Activated CD8-positive, alpha-beta memory T cell treated with anti-CD3 and anti-CD28 coated beads, Interleukin-2, amount 50 U/mL, for 24 hours (primary cell): Measurements from ENCODE around the gene NT5C3A.
"Not testable (repeated sequence)": the region's sequence is repeated elsewhere in the genome, so short reads cannot be mapped to it uniquely, and the experiment has no call there.

ENCODE experiments used
- DNase-seq: peaks from one replicate; pipeline ENCODE4 v3.0.0-alpha.2; 2020; ENCODE audit errors: extremely low read depth

Gene NT5C3A

GRCh38 chr7:32979902-32980301, 82.7 kb downstream of the NT5C3A start:
- not testable (repeated sequence) for DNase-seq

- not testable (repeated sequence) for DNase-seq
Observed at GRCh38 chr7:32979246-32979645, 83.3 kb downstream of the NT5C3A start.

DNA sequence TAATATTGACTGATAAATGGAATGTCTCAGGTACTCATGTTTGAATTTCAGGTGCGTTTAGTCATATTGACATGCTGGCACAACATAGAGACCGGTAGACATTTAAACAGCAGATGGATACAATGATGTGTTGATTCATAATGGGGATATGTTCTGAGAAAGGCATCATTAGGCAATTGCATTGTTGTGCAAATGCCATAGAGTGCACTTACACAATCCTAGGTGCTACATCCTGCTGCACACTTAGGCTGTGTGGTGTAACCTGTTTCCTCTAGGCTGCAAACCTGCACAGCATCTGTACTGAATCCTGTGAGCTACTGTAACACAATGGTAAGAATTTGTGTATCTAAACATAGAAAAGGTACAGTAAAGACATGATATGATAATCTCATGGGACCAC, 85.4 kb downstream of the NT5C3A start:
- DNase-seq, result not testable (repeated sequence)

- not testable (repeated sequence) for DNase-seq
Observed at GRCh38 chr7:32971967-32972366, 90.6 kb downstream of the NT5C3A start.

DNA sequence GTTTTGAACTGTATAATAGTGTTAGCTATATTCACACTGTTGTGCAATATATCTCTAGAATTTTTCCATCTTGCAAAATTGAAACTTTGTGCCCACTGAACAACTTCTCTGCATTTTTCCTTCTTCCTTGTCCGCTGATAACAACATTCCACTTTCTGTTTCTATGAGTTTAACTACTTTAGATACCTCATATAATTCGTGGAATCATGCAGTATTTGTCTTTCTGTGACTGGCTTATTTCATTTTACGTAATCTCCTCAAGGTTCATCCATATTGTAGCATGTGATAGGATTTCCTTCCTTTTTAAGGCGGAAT, 95.4 kb downstream of the NT5C3A start:
- DNase-seq, result not testable (repeated sequence)

- not testable (repeated sequence) for DNase-seq
Observed at GRCh38 chr7:32966489-32967267, 95.9 kb downstream of the NT5C3A start.

DNA sequence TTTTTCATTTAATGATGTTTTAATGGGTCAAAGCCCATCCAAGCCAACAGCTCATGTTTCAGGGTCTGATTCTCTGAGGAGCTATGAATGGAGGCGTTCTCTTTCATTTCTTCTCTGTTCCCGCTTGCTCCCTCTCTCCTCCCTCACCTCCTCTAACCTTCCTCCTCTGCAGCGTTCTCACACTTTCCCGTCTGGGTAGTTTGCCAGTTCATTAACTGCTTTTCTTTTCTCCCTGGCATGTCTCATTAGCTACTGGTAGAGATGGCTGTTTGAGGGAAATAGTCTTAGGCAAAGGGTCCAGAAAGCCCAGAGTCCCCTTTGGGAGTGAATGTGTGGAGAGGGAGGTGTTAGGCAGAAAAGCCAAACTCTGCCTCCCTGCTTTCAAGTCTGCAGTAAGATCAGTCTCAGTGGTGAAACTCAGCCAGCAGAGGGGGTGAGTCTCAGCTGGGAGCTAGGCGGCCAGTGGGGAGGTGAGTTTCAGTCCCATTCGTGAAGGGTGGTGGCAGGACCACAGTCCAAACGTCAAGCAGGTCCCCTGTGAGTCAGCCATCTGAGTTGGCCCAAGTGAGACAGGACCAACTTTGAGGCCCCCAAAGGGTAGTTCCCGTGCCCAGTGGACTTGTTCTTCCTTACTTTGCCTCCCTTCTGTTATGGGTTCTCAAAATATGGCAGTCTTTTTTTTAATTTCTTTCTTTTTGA, 98.0 kb downstream of the NT5C3A start:
- DNase-seq, result not testable (repeated sequence)
